ENCODE data around the gene PLCD3. TPM values are rescaled to one million over a fixed set of nuclear protein-coding genes. Genes with fewer than 3 reads are reported as not detected.
A peak's percentile ranks its signal among the peaks of the same experiment; 100 is the strongest.

The PLCD3 gene
- total and polyA plus RNA-seq, 2 of the 13 experiments (the other 11 are each of a cell fraction or from before 2014, with no cell fraction given), result 11.3 to 39.1 TPM

GRCh38 chr17:45135192-45135977, 3.1 kb upstream of the PLCD3 start, which contains the start of gene ACBD4 (continued):
- TF ChIP-seq ARNTL (CRISPR knock-in tag; IDR thresholded peaks at IDR 0.05) (peak; percentile 51; the same call in 1 of the 2 replicates), ZNF235 (CRISPR knock-in tag; IDR thresholded peaks at IDR 0.05; ENCODE audit: borderline replicate concordance) (peak; percentile 68; the same call in 1 of the 2 replicates), HDAC6 (IDR thresholded peaks at IDR 0.05; ENCODE audit: low read depth, low read length) (no peak), ZNF382 (CRISPR knock-in tag; IDR thresholded peaks at IDR 0.05; ENCODE audit: borderline replicate concordance) (no peak), ATF3 (CRISPR knock-in tag; IDR thresholded peaks at IDR 0.05) (peak; percentile 34; the same call in 1 of the 2 replicates), NKX3-1 (CRISPR knock-in tag; IDR thresholded peaks at IDR 0.05) (peak; percentile 79; the same call in 1 of the 2 replicates), NR2F6 (IDR thresholded peaks at IDR 0.05) (peak; percentile 77), NR2F6 (CRISPR knock-in tag; IDR thresholded peaks at IDR 0.05) (peak; percentile 86), ZNF550 (CRISPR knock-in tag; IDR thresholded peaks at IDR 0.05; ENCODE audit: borderline replicate concordance) (0 out of 2 replicates have a peak, but pooled peaks have one; percentile 72), ZBTB49 (CRISPR knock-in tag; IDR thresholded peaks at IDR 0.05; ENCODE audit: borderline replicate concordance) (0 out of 2 replicates have a peak, but pooled peaks have one; percentile 62), PAX8 (CRISPR knock-in tag; IDR thresholded peaks at IDR 0.05; ENCODE audit: borderline replicate concordance) (peak; percentile 81; the same call in 1 of the 2 replicates), ZXDC (CRISPR knock-in tag; IDR thresholded peaks at IDR 0.05) (no peak), ZNF484 (CRISPR knock-in tag; IDR thresholded peaks at IDR 0.05; ENCODE audit: borderline replicate concordance, low read depth) (no peak), ZNF607 (CRISPR knock-in tag; IDR thresholded peaks at IDR 0.05; ENCODE audit: borderline replicate concordance) (peak; percentile 85)
- TF ChIP-seq, protein P1, sequence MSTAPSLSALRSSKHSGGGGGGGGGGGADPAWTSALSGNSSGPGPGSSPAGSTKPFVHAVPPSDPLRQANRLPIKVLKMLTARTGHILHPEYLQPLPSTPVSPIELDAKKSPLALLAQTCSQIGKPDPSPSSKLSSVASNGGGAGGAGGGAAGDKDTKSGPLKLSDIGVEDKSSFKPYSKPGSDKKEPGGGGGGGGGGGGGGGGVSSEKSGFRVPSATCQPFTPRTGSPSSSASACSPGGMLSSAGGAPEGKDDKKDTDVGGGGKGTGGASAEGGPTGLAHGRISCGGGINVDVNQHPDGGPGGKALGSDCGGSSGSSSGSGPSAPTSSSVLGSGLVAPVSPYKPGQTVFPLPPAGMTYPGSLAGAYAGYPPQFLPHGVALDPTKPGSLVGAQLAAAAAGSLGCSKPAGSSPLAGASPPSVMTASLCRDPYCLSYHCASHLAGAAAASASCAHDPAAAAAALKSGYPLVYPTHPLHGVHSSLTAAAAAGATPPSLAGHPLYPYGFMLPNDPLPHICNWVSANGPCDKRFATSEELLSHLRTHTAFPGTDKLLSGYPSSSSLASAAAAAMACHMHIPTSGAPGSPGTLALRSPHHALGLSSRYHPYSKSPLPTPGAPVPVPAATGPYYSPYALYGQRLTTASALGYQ (CRISPR knock-in tag; IDR thresholded peaks at IDR 0.05), result 0 out of 2 replicates have a peak, but pooled peaks have one; percentile 65
- TF ChIP-seq, protein P2, sequence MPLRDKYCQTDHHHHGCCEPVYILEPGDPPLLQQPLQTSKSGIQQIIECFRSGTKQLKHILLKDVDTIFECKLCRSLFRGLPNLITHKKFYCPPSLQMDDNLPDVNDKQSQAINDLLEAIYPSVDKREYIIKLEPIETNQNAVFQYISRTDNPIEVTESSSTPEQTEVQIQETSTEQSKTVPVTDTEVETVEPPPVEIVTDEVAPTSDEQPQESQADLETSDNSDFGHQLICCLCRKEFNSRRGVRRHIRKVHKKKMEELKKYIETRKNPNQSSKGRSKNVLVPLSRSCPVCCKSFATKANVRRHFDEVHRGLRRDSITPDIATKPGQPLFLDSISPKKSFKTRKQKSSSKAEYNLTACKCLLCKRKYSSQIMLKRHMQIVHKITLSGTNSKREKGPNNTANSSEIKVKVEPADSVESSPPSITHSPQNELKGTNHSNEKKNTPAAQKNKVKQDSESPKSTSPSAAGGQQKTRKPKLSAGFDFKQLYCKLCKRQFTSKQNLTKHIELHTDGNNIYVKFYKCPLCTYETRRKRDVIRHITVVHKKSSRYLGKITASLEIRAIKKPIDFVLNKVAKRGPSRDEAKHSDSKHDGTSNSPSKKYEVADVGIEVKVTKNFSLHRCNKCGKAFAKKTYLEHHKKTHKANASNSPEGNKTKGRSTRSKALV (CRISPR knock-in tag; IDR thresholded peaks at IDR 0.05), result peak; percentile 83
- TF ChIP-seq, protein P3, sequence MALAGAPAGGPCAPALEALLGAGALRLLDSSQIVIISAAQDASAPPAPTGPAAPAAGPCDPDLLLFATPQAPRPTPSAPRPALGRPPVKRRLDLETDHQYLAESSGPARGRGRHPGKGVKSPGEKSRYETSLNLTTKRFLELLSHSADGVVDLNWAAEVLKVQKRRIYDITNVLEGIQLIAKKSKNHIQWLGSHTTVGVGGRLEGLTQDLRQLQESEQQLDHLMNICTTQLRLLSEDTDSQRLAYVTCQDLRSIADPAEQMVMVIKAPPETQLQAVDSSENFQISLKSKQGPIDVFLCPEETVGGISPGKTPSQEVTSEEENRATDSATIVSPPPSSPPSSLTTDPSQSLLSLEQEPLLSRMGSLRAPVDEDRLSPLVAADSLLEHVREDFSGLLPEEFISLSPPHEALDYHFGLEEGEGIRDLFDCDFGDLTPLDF (CRISPR knock-in tag; IDR thresholded peaks at IDR 0.05), result 0 out of 2 replicates have a peak, but pooled peaks have one; percentile 28
